Measurements from ENCODE around the gene PYCARD.
"Not testable (repeated sequence)": the region's sequence is repeated elsewhere in the genome, so short reads cannot be mapped to it uniquely, and the experiment has no call there.

PYCARD gene

GRCh38 chr16:31214708-31215286 is 12.2 kb upstream of the PYCARD start:
- FAIRE-seq, result no peak

GRCh38 chr16:31213877-31214707 is 11.5 kb upstream of the PYCARD start, which contains the start of gene TRIM72:
Gene TRIM72, plus strand, starts transcription at chr16:31214119. Its CDS starts 620 bp downstream, at chr16:31214739.
- no peak for FAIRE-seq

- FAIRE-seq, result no peak
Measured at GRCh38 chr16:31213342-31213741, 10.8 kb upstream of the PYCARD start.

- no peak for FAIRE-seq
Measured at GRCh38 chr16:31206776-31207175, 4.2 kb upstream of the PYCARD start.

- FAIRE-seq, result no peak
Measured at GRCh38 chr16:31204871-31205666, 2.5 kb upstream of the PYCARD start.

GRCh38 chr16:31201582-31202413 is 762 bp downstream of the PYCARD start:
- FAIRE-seq, result no peak

- no peak for FAIRE-seq
Measured at GRCh38 chr16:31200821-31201568, 1.6 kb downstream of the PYCARD start.

- not testable (repeated sequence) for FAIRE-seq
Measured at GRCh38 chr16:31200111-31200510, 2.4 kb downstream of the PYCARD start.

GRCh38 chr16:31199430-31200041 is 3.0 kb downstream of the PYCARD start:
- FAIRE-seq, result no peak

GRCh38 chr16:31198207-31198882 is 4.2 kb downstream of the PYCARD start:
- no peak for FAIRE-seq

- no peak for FAIRE-seq
Measured at GRCh38 chr16:31196324-31197088, 6.1 kb downstream of the PYCARD start.

GRCh38 chr16:31195861-31196260 is 6.7 kb downstream of the PYCARD start:
- FAIRE-seq, result not testable (repeated sequence)

GRCh38 chr16:31194898-31195297 is 7.7 kb downstream of the PYCARD start:
- FAIRE-seq, result no peak

- FAIRE-seq, result no peak
Measured at GRCh38 chr16:31193874-31194273, 8.7 kb downstream of the PYCARD start.

GRCh38 chr16:31192856-31193642 is 9.5 kb downstream of the PYCARD start:
- no peak for FAIRE-seq

GRCh38 chr16:31191697-31192428 is 10.7 kb downstream of the PYCARD start:
- no peak for FAIRE-seq

- FAIRE-seq, result no peak
Measured at GRCh38 chr16:31190818-31191444, 11.6 kb downstream of the PYCARD start.

- FAIRE-seq, result no peak
Measured at GRCh38 chr16:31190061-31190460, 12.5 kb downstream of the PYCARD start.

Data from islet of Langerhans (tissue), 1 donor.